Stomach smooth muscle (tissue), 2 donors: ENCODE data around the gene BSG.

Experiments
- H3K27ac ChIP-seq: one replicate; pipeline ENCODE4 v1.7.0; 2013; ENCODE audit warnings: mild to moderate bottlenecking, low read length, inconsistent platforms
- H3K27me3 ChIP-seq, 2 donors: one replicate each; pipeline ENCODE4 v1.7.0; 2013; ENCODE audit warnings: low read length in 2 of 2; ENCODE audit not compliant: insufficient read depth in 2 of 2, control insufficient read depth in 1 of 2
- H3K36me3 ChIP-seq, 2 donors: one replicate each; pipeline ENCODE4 v1.7.0; 2013; ENCODE audit warnings: low read length in 2 of 2; ENCODE audit not compliant: control insufficient read depth in 2 of 2, insufficient read depth in 2 of 2
- H3K4me1 ChIP-seq: one replicate; pipeline ENCODE4 v1.7.0; 2013; ENCODE audit warnings: low read length; ENCODE audit not compliant: control insufficient read depth, insufficient read depth
- H3K4me3 ChIP-seq, 2 donors: one replicate each; pipeline ENCODE4 v1.7.0; 2013; ENCODE audit warnings: low read length in 2 of 2
- H3K9ac ChIP-seq, 2 donors: one replicate each; pipeline ENCODE4 v1.7.0; 2013; ENCODE audit warnings: low read length in 2 of 2, mild to moderate bottlenecking in 1 of 2
- H3K9me3 ChIP-seq, 2 donors: one replicate each; pipeline ENCODE4 v1.7.0; 2013; ENCODE audit warnings: low read length in 2 of 2; ENCODE audit not compliant: control insufficient read depth in 2 of 2
- donor health status: healthy.
- donor health status: Pancreatic carcinoma.

The BSG gene

GRCh38 chr19:560121-560520 lies 12.3 kb upstream of the BSG start:
- no peak overlapping the region for H3K27ac ChIP-seq
- no peak overlapping the region for H3K4me3 ChIP-seq
- no peaks in the 10 kb centered on the region for H3K9me3 ChIP-seq
- no peaks in the 10 kb centered on the region for H3K36me3 ChIP-seq
- peaks cover 5% of the 10 kb centered on the region for H3K4me1 ChIP-seq
- H3K9ac ChIP-seq, result no peak overlapping the region
- H3K27me3 ChIP-seq, result no peaks in the 10 kb centered on the region

GRCh38 chr19:566403-566802 lies 6.0 kb upstream of the BSG start:
- Histone ChIP-seq H3K9ac (peak overlapping the region in 1 of 2 donors; percentile 31), H3K27ac (peak overlapping the region; percentile 62), H3K4me3 (peak overlapping the region in 1 of 2 donors; percentile 29)

GRCh38 chr19:566844-567243 lies 5.6 kb upstream of the BSG start:
- H3K4me1 ChIP-seq, result peaks cover 19% of the 10 kb centered on the region
- no peaks in the 10 kb centered on the region for H3K27me3 ChIP-seq
- H3K27ac ChIP-seq, result peak overlapping the region; percentile 62
- H3K9me3 ChIP-seq, result no peaks in the 10 kb centered on the region
- peak overlapping the region in 1 of 2 donors; percentile 29 for H3K4me3 ChIP-seq
- peak overlapping the region in 1 of 2 donors; percentile 31 for H3K9ac ChIP-seq
- H3K36me3 ChIP-seq, result no peaks in the 10 kb centered on the region

More at GRCh38 chr19:566403-566802, 6.0 kb upstream of the BSG start:
- Histone ChIP-seq H3K4me1 (peaks cover 16% of the 10 kb centered on the region), H3K27me3 (no peaks in the 10 kb centered on the region), H3K36me3 (no peaks in the 10 kb centered on the region), H3K9me3 (no peaks in the 10 kb centered on the region)

GRCh38 chr19:567296-567900 lies 5.0 kb upstream of the BSG start:
- Histone ChIP-seq H3K27me3 (no peaks in the 10 kb centered on the region), H3K4me1 (peaks cover 19% of the 10 kb centered on the region), H3K36me3 (no peaks in the 10 kb centered on the region), H3K9ac (peak overlapping the region in 1 of 2 donors; percentile 31), H3K27ac (peak overlapping the region; percentile 62), H3K4me3 (peak overlapping the region in 1 of 2 donors; percentile 29), H3K9me3 (no peaks in the 10 kb centered on the region)

- Histone ChIP-seq H3K4me1 (peaks cover 38% of the 10 kb centered on the region), H3K27me3 (no peaks in the 10 kb centered on the region), H3K27ac (no peak overlapping the region), H3K9me3 (no peaks in the 10 kb centered on the region), H3K36me3 (no peaks in the 10 kb centered on the region), H3K4me3 (no peak overlapping the region), H3K9ac (no peak overlapping the region)
These were observed 2.1 kb upstream of the BSG start for GRCh38 chr19:570251-570686.

GRCh38 chr19:570937-571565 lies 1.3 kb upstream of the BSG start:
- Histone ChIP-seq H3K27ac (no peak overlapping the region), H3K27me3 (no peaks in the 10 kb centered on the region), H3K4me3 (peak overlapping the region; percentile 73 to 93), H3K9me3 (no peaks in the 10 kb centered on the region), H3K4me1 (peaks cover 45% of the 10 kb centered on the region), H3K9ac (peak overlapping the region; percentile 57 to 64), H3K36me3 (no peaks in the 10 kb centered on the region)

- Histone ChIP-seq H3K9me3 (no peaks in the 10 kb centered on the region), H3K4me3 (peak overlapping the region; percentile 73 to 93), H3K36me3 (no peaks in the 10 kb centered on the region), H3K27ac (no peak overlapping the region), H3K9ac (peak overlapping the region; percentile 57 to 64), H3K27me3 (no peaks in the 10 kb centered on the region), H3K4me1 (peaks cover 47% of the 10 kb centered on the region)
These were observed 826 bp upstream of the BSG start for GRCh38 chr19:571566-571974.

GRCh38 chr19:572743-573518 lies 535 bp downstream of the BSG start:
- H3K4me3 ChIP-seq, result peak overlapping the region; percentile 80 to 93
- no peaks in the 10 kb centered on the region for H3K36me3 ChIP-seq
- peak overlapping the region; percentile 78 to 85 for H3K9ac ChIP-seq
- no peaks in the 10 kb centered on the region for H3K27me3 ChIP-seq
- peaks cover 44% of the 10 kb centered on the region for H3K4me1 ChIP-seq
- H3K9me3 ChIP-seq, result no peaks in the 10 kb centered on the region
- H3K27ac ChIP-seq, result peak overlapping the region; percentile 70

- H3K27me3 ChIP-seq, result no peaks in the 10 kb centered on the region
These were observed 1.1 kb downstream of the BSG start for GRCh38 chr19:573519-573825.

GRCh38 chr19:574658-575526 lies 2.5 kb downstream of the BSG start:
- Histone ChIP-seq H3K4me1 (peaks cover 44% of the 10 kb centered on the region), H3K9me3 (no peaks in the 10 kb centered on the region), H3K9ac (no peak overlapping the region)

More at GRCh38 chr19:573519-573825, 1.1 kb downstream of the BSG start:
- H3K9ac ChIP-seq, result peak overlapping the region; percentile 78 to 85
- H3K36me3 ChIP-seq, result no peaks in the 10 kb centered on the region
- no peak overlapping the region for H3K27ac ChIP-seq
- peak overlapping the region; percentile 80 to 93 for H3K4me3 ChIP-seq
- H3K9me3 ChIP-seq, result no peaks in the 10 kb centered on the region
- H3K4me1 ChIP-seq, result peaks cover 44% of the 10 kb centered on the region

More at GRCh38 chr19:574658-575526, 2.5 kb downstream of the BSG start:
- no peaks in the 10 kb centered on the region for H3K36me3 ChIP-seq
- H3K27ac ChIP-seq, result peak overlapping the region; percentile 24
- no peaks in the 10 kb centered on the region for H3K27me3 ChIP-seq
- H3K4me3 ChIP-seq, result peak overlapping the region; percentile 43 to 66
